HG03108 (cell line): ENCODE measurements around the gene IDH3G.

Experiments
- ATAC-seq: cut with Tn5 transposase; IDR thresholded peaks from one replicate; pipeline ENCODE4 v1.9.1; 2021; ENCODE audit warnings: moderate library complexity; ENCODE audit not compliant: unreplicated experiment

IDH3G gene

GRCh38 chrX:153791104-153791852 is 2.9 kb downstream of the IDH3G start:
- no peak for ATAC-seq

GRCh38 chrX:153789654-153790053 is 4.5 kb downstream of the IDH3G start:
- no peak for ATAC-seq

GRCh38 chrX:153786669-153787068 is 7.5 kb downstream of the IDH3G start:
- ATAC-seq, result no peak

- ATAC-seq, result no peak
Observed at GRCh38 chrX:153784325-153784967, 9.7 kb downstream of the IDH3G start.

- no peak for ATAC-seq
Observed at GRCh38 chrX:153783378-153784013, 10.7 kb downstream of the IDH3G start.

GRCh38 chrX:153782871-153783270 is 11.3 kb downstream of the IDH3G start:
- ATAC-seq, result no peak

- ATAC-seq, result no peak
Observed at GRCh38 chrX:153782313-153782712, 11.9 kb downstream of the IDH3G start.

- no peak for ATAC-seq
Observed at GRCh38 chrX:153781428-153782047, 12.6 kb downstream of the IDH3G start.

GRCh38 chrX:153780678-153781427 is 13.3 kb downstream of the IDH3G start, which contains the start of gene SRPK3:
Gene SRPK3, plus strand, starts transcription at chrX:153781041. Its CDS starts 46 bp downstream, at chrX:153781087.
- ATAC-seq, result no peak

GRCh38 chrX:153779891-153780677 is 14.1 kb downstream of the IDH3G start:
- ATAC-seq, result no peak

- no peak for ATAC-seq
Observed at GRCh38 chrX:153778684-153779101, 15.5 kb downstream of the IDH3G start.

GRCh38 chrX:153778181-153778580 is 16.0 kb downstream of the IDH3G start:
- no peak for ATAC-seq

- no peak for ATAC-seq
Observed at GRCh38 chrX:153777261-153778090, 16.7 kb downstream of the IDH3G start.

- ATAC-seq, result no peak
Observed at GRCh38 chrX:153776611-153777045, 17.5 kb downstream of the IDH3G start.

GRCh38 chrX:153776120-153776599 is 18.0 kb downstream of the IDH3G start:
- no peak for ATAC-seq

GRCh38 chrX:153775293-153776119 is 18.7 kb downstream of the IDH3G start:
- ATAC-seq, result no peak

- no peak for ATAC-seq
Observed at GRCh38 chrX:153774576-153775292, 19.4 kb downstream of the IDH3G start.
